ENCODE measurements around the gene MPIG6B.

Gene MPIG6B

DNA sequence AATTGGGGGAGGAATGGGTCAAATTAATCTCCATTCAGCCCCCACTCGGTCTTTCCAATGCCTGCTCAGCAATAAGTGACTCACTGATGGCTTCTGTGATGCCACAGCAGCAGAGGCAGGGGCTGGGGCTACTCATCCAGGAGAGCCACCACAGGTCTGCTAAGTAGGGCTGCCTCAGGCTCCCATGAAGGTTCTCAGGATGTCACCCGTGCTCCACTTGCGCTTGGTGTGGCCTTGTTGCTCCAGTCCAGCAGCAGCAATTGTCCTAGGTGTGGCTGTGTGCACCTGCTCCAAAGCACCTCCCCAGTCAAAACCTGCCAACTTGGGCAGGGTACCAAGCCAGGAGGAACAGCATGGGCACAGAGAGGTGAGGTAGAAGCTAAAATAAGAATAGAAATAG lies 1.0 kb upstream of the MPIG6B start:
- DNase-seq: no peak

DNA sequence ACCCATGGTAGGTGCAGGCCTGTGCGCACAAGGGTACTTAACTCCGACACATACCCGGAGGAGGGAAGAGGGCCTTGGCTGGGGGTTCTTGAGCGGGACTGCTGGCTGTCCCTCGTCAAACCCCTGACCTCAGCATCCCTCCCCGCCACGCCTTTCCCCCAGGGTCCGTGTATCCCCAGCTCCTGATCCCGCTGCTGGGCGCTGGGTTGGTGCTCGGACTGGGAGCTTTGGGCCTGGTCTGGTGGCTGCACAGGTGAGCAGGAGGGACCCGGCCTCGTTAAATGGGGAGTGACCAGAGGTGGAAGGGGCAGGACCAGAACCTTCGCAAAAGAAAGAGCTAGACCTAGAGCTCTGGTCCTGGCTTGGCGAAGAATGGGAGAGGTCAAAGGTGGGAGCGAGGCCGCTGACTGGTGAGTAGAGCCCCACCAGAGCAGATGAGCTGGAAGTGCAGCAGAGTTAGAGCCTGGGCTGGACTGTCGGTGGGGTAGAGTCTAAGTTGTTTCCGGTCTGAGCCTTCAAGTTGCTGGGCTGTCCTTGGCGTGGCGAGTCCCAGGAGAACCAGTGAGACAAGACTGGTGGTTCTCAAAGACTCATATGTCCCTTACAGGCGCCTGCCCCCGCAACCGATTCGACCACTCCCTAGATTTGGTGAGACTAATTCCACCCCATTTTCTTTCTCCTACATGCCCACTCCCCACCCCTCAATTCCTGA lies 963 bp downstream of the MPIG6B start:
- no peak for DNase-seq

DNA sequence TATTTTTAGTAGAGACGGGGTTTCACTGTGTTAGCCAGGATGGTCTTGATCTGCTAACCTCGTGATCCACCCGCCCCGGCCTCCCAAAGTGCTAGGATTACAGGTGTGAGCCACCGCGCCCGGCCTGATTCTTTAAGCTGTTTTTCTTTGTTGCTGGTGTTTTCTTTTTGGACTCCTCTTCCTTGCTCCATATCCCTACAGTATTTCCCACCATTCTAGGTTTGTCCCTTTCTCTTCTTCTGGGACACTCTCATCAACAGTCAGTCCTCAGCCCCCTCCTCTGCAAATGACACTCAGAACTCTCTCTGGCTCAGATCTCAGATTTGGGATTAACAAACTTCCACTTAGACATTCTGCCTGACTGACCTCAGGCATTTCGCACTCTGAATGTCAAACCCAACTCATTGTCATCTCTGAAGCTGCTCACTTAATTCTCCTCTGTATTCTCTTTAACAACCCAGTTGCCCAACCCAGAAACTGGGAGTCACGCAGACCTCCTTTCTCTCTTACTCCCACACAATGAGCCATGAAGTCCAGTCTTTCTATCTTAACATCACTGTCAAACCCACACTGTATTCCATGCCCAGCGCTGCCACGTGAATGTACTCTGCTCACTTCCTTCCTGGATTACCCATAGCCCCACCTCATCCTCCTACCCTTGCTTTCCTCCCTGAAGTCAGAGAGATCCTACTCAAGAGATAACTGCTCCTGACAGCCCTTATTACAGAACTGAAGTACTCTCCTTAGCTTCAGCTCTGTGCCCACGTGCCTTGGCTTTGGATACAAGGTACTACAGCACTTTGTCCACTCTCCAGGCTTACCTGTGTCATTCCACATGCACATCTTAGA lies 2.6 kb downstream of the MPIG6B start:
- peak; percentile 56 for DNase-seq

DNA sequence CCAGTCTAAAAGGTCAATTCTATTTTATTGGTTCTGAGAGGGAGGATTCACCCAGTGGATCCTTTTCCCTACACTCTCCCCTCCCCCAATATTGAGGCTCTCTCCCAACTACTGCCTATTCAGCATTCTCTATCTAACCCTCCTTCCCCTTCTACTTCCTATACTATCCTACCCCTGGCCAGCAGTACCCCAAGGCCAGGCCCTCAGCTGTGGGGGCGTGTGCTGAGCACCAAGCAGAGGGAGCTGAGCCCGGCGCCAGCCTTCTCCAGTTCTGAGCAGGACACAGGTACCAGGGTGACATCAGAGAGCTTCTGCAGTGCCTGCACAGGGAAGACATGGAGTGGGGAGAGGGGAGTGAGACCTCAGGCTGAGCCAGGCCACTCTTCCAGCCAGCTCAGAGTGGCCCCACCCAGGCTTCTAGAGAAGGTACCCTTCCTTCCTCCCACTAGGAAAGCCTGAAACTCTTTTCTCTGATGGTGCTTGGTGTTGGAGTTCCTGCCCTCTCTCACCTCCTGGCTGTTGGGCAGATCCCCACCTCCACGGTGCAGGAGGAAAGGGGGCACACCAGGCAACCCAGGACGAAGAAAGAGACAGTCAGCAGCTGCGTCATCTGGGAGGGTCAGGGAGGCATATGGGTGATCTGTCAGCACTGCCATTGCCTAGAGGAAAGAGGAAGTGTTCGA lies 4.0 kb downstream of the MPIG6B start:
- DNase-seq: peak; percentile 84

DNA sequence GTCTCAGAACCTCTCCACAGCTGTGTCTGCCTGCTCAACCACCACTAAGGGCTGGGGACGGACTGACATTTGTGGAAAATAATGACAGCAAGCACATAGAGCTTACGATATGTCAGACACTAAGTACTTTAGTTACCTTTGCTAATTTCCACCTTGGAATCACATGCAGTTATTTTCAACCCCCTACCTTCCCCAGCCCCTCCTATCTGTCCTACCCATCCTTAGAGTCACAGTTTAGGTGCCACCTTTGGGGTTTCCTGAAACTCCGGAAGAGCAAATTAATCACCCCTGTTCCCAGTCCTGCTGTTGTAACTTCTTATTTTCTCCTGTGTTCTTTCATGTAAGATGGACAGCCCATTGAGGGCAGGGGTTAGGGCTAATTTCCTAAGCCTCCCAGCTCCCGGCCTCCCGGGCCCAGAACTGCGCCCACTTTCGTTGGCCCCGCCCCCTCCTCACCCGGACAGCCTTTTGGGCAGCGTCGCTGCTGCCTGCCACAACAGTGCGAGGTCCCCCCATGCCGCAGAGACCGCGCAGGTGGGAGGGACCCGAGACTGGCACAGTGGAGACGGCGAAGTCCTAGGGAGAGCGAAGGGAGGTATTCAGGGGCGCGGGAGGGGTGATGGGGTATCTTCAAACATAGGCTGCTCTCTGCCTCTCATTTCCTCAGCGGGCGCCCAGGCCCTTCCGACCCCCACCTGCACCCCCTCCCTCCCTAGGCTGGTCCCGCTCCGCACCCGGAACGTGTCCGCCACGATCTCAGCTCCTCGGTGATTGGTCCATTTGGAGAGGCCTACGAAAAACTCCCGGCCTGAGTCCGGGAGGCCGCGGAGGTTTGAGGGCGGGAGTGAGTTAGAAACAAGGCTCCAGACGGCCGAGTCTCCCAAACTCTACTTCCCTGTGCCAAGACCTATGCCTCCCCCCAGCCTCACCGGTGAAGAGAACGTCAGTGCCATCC lies 4.8 kb downstream of the MPIG6B start:
- no peak for DNase-seq

DNA sequence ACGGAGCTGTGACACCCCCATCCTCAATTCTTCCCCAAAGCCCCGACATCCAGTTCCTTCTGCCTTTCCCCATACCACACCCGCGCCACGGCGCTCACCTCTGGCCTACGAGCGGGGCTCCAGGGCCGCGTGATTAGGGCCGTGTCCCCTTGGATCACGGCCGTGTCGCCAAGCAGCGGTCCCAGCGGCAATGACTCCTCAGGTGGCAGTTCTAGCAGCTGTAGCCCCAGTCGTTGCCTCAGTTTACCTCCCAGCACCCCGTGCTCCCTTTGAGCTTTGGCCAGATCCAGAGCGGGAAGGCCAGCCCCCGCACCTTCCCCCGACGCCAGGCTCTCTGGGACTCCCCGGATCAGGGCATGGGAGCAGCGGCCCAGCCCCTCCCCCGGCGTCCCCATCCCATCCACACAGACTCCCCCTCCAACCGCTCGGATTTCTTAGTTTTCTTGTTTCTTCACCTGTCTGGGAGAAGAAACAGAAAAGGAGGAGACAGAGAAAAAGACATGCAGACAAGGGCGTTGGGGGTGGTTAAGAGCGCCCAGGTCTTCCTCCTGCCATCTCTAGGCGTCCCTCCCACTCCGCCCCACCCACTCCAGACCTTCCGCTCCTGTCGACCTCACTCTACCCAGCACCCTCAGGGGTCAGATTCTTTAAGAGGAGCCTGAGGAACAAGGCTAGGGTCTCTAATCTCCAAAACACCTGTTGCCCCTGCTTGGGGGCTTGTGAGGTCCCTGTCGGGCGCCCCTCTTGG lies 5.8 kb downstream of the MPIG6B start, which contains the start of gene DDAH2:
Gene DDAH2 (minus strand): TSS at position 533 of the 748 bp plus-strand sequence. CDS start 138 bp downstream, at position 395.
- DNase-seq: no peak

DNA sequence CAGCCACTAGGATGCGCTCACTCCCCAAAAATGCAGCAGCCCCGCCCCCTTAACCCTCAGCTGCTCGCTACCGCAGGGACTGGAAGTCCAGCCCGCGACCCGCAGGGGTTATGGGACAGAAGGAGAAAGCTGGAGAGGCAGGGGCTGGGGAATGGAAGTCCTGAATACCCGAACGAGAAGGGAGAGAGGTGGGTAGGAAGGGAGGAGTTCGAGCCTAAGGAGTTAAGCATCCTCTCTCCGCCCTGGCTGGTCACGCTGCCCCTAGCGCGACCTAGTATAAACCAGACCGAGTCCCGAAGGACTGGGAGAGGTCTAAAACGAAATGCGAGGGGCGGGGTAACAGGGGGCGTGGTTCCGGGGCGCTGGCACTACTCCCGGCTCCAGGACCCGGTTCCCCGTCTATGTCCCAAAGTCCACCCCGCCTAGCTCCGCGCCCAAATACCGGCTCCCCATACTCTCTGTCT lies 6.4 kb downstream of the MPIG6B start:
- DNase-seq: peak; percentile 91

DNA sequence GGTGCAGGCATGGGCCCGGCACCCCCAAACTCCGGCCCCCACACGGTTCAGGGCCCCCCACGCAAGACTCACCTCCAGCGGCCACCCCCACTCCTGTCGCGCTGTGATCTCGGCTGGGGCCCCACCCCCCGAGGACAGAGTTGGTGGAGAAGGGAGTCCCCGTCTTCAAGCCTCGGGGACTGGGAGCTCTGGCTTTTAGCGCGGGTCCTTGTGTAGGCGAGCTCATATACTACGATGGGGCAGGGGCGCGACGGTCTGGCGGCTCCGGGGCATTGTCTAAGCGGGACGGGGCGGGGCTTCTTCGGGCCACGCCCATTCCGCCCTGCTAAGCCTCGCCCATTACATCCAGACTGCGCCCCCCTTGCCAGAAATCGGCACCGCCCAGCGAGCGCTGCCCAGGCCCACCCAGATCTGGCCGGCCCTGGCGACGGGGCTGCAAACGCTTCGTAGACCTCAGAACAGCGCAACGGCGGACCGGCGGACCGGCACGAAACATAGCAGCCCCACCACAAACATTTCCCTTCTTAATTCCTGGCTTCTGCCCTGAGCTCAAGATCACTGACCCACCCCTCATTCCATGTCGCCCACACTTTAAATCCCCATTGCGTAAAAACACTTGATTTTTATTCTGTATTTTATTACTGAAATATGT lies 6.9 kb downstream of the MPIG6B start:
- peak; percentile 95 for DNase-seq

DNA sequence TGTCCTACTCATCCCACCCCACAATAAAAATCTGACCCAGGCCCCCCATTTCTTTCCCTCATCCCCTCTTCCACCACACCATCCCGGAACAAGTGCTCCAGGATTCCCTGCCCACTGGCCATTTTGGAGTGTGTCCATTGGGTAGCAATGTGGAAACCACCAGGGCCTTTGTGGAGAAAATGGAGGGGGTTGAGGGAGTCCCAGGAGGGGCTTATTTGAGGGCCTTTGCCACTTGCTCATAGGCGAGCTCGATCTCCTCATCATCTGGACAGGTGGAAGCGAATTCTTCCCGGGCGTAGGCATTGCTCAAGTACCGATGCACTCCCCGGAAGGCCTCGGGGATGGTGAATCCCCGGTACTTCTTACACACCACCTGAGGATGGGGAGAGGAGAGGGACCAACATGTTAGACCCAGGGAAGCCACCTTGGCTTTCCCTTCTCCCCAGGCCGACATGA lies 7.5 kb downstream of the MPIG6B start:
- DNase-seq: no peak

DNA sequence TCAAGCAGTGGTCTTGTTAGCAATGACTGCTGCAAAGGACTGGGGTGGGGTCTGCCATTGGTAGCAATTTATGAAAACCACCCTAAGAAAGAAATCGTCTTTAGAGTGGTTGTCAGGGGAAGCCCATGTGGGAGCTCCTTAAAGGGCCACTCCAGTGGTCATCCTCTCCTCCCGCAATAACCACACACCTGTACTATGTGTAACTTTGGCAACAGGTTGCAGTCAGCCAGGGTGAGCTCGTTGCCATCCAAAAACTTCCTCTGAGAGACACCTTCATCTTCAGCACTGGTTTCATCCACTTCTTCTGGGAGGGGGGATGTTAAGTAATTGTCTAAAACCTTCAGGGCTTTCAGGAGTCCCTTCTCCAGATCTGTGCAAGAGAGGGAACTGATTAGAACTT lies 8.9 kb downstream of the MPIG6B start:
- no peak for DNase-seq

DNA sequence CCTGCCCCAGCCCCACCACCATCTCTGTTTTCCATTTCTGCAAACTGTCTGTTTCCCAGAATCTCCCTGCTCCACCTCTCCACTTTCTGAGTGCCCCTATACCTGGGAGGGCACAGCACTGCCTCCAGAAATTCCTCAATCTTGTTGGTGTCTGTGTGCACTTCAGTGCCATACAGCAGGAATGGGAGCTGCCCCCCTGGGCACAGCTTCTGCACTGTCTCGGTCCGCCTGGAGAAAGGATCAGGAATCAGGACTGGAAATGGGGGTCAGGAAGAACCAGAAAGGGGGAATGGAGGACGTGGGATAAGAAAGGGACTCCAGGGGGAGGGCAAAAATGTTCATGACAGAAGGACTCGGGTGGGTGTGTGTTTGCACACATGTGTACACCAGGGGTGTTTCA lies 10.6 kb downstream of the MPIG6B start:
- no peak for DNase-seq

DNA sequence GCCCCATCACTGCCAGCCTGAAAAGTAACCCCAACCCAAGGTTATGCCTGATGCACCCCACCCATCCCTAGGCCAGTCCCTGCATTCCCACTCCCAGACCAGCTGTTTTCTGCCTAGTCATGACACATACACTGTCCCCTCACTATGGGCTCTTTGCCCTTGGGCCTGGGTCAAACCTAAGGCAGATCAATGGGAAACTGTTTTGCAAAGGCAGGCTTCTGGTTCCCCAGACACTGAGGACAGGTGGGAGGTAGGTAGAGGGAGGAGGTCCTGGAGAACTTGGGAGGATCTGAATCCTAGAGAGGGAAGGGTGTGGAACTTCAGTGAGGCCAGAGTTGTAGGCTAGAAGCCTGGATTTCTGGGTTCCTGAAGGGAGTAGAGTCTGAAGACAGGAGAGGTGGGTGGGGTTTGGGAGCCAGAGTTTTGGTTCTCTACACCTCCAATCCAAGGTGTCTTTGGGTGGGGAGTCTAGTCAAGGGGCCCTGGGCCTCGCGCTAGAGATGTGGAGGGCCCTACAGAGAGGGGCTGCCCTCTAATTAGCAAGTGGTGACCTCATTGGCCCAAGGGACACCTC lies 11.2 kb downstream of the MPIG6B start:
- no peak for DNase-seq

DNA sequence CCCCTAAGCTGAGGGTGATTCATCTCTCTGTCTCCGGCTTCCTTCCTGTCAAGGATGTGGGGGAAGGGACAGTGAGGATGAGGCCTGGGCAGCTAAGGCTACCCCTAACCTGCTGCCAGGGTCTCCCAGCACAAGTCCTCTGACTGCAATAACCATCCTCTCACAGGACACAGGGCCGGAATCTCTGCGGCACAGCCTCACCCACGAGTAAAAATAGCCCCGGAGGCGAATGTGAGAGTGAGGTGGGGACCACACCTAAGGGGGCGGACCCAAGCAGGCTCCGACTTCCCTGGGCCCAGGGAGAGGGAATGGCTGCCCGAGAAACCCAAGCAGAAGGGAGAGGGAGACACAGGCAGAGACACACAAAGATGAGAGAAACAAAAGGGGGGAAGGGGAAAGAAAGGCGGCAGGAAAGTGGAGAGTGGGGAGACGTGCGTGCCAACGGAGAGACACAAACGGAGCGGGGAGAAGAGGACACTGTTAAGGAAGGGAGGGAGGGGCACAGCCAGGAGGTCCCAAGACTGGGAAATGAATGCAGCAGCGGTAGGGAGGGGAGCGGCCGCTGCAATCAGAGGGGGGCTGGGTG lies 11.7 kb downstream of the MPIG6B start:
- peak; percentile 80 for DNase-seq

DNA sequence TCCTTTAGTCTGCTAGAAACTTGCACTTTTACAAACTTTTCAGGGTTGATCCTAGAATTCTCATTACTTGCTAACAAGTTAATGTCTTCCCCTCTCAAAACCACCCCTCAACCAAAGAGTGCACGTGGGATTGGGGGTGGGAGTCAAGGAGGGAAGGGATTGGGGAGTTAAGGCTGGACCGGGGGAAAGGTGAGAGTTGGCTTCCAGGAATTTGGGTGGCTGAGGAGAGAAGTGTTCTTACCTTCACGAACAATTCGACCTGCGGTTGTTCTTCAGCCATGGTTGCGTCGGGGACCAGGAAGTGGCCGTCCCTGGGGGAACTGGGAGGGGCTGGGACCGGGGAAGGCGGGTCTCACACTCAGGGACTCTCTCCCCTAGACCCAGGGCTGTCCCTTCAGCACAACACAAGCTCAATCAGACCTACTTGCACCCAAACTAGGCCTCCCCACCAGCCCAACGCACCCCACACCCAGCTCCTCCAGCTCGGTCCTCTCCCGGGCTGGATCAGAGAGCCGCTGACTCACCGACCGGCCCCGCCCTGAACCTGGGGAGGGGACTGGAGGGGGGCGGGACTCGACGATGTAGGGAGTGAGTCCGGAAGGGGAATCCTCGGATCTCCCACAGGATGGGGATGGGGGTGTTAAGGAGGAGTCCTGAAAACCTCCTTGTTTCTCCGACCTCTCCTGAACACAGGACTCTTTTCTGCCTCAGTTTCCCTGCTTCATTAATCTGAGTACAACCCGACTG lies 13.0 kb downstream of the MPIG6B start, which contains the start of gene CLIC1:
Gene CLIC1 (minus strand): TSS at position 510 of the 747 bp plus-strand sequence. CDS start 230 bp downstream, at position 280.
- peak; percentile 91 for DNase-seq

DNA sequence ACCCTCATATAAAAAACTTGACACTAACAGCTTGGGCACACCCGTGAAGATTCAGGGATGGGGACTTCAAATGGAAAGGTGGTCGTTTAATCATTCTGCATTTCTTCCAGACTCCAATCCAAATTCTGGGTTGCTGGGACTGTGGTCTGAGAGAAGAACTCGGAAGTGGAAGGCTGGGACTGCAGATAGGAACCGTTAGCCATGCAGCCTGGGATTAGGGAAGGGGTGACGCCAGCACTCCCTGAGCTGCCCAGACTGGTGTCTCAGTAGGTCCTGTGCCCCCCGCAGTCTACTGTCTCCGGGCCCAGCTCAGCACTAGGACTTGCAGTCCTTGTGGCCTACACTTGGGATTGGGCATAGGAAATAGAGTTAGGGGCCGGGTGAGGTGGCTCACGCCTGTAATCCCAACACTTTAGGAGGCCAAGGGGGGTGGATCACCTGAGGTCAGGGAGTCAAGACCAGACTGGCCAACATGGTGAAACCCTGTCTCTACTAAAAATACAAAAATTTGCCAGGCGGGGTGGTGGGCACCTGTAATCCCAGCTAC lies 13.7 kb downstream of the MPIG6B start:
- DNase-seq: no peak

DNA sequence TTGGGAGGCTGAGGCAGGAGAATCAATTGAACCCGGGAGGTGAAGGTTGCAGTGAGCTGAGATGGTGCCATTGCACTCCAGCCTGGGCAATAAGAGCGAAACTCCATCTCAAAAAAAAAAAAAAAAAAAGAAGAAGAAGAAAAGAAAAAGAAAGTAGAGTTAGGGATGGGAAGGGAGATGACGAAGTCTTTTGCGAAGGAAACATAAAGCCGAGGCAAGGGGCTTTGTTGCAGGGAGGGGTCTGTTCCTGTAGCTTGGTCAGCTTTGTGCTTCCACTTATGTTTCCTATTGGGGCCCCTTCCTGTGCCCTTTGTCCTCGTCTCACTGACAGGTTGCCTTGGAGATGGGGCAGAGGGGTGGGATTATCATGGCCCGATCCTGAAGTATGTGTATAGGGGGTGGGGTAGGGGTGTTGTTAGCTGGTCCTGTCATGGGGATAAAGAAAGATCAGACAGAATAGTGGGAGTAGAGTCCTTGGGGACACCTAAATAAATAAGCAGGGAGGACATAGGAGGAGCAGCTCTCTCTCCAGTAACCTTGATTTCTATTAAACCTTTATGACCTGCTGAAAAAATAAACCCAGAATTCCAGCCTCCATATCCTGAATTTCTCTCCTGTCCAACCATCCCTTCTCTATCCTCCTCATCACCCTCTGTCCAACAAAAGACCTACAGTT lies 14.3 kb downstream of the MPIG6B start:
- peak; percentile 70 for DNase-seq

DNA sequence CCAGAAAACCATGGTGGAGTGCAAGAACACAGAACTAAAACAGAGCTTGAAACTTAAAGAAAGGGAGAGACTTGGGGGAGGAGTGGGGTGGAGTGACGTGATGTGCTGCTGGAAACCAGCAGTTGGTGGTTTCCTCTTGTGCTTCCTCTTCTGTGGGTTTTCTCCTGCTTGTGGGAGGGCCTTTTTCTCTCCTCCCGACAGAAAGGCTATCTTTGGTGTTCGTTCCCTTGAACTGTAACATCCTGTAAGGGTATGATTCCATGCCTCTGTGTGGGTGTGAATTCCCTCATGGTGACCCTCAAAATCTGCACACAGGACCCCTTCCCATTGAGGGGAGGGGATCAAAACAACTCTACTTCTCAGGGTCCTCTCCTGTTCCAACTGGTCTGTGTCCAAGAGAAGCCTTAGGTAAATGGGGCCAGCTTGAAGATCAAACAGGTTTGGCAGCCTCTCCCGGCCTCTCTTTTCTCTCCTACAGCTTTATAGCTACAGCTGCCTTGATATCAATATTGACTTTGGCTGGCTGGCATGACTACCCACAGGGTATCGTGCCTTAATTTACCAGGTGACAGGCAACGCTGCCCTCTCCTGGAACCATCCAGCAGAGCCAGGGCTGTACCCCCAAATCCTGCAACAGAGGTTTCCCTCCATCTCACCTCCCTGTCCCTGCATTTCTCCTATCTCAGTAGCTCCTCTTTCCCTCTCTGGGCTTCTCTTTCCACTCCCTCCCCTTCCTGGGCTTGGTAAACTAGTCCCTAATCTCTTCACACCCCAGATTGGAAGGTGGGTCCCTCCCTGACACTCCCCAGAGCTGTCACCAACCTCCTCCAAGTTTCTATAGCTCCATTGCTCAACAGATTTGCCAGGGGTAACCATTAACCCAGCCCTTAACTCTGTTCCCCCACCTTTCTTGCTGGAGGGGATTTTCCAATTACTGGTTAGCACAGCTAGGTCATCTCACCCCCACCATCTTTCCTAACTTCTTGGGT lies 15.1 kb downstream of the MPIG6B start:
- DNase-seq: peak; percentile 96
